HCEC 1CT (cell line): Measurements from ENCODE around the gene PLA2G15.

Experiments
- DNase-seq: peaks from one replicate; pipeline ENCODE4 v3.0.0-alpha.2; 2017

Gene PLA2G15

DNA sequence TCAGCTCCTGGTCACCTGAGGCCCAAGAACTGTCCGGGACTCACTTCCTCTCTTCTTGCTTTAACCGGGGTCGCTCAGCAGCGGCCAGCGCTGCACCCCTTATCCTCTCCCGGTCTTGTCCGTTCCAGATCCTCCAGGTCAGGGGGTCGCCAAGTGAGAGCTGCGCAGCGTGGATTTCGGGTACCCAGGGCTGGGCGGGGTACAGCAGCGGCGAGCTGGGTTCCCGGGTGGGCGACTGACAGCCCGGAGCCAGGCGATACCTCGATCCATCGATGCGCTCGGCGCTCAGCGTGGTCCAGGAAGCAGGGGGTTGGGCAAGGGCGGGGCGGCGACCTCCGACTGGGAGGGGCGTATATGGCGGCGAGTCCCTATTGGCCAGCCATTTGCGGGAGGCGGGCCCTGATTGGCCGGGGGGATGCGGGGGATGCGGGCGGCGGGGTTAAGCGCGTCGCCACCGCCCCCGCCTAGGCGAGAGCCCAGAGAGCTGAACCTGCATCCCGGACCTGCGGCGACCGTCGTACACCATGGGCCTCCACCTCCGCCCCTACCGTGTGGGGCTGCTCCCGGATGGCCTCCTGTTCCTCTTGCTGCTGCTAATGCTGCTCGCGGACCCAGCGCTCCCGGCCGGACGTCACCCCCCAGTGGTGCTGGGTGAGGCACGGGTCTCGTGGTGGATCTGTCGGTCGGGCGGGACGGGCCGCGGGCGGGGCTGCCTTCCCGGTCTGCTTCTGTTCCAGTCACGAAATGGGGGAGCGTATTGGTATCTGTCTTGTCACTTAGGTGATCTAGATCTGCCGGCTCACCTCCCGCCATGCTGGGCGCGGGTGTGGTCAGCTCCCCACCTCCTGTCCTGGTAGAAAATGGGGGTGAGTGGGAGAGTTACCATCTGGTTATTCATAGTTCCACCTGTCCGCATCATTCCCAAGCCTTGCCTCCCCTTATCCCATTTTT, at the start of gene PLA2G15:
Gene PLA2G15 (plus strand): TSS at position 471 of the 951 bp plus-strand sequence. CDS start 54 bp downstream, at position 525.
- peak; percentile 87 for DNase-seq

GRCh38 chr16:68197250-68197649, 47.9 kb upstream of the PLA2G15 start:
- peak; percentile 21 for DNase-seq

DNA sequence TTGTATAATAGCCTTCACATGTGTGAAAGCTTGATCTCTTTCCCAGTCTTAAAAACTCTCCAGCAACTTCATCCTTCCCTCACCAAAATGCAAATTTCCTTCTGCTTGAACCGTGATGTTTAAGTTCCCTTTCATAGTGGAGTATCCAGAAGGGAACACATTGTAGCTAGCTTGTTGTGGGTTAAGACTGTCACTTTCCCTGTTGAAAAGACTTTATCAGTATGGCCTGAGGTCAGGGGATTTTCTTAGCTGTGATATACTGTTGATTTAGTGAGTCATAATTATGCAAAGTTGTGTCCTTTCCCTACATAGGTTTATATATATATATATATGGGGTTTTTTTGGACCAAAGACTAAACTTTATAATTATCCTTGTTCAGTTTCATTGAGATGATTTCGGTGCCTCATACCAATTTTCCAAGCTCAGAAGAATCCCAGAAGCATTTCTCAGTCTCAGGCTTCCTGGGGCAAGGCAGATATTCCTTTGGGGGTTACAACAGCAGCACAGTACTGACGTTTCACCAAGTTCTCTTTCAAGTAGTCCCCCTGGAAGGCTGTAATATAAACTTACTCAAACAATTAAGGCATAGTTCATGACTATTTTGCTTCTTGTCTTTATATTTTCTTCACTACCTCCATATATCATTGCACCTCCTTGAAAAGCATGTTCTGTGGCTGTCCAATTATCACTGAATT, 44.9 kb upstream of the PLA2G15 start:
- DNase-seq, result peak; percentile 27

GRCh38 chr16:68202091-68202519, 43.1 kb upstream of the PLA2G15 start:
- no peak for DNase-seq

GRCh38 chr16:68206245-68206644, 38.9 kb upstream of the PLA2G15 start:
- DNase-seq, result no peak

- DNase-seq, result no peak
These were observed 30.4 kb upstream of the PLA2G15 start for GRCh38 chr16:68214726-68215125.

DNA sequence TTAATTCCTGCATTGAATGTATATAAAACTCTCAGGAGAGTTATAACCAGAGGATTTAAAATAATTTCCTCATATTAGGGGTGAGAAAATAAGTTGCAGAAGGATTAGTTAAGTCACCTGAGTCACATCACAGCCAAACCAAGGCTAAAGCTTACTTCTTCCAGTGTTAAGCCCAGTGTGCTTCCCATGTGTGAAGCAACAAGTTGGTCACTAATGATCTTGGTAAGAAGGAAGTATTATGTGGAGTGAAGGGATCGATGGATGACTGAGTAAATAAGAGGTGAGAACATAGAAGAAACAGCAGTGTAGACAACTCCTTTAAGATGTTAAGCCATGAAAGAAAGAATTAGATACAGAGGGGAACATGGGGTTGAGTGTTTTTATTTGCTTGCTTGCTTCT, 29.9 kb upstream of the PLA2G15 start:
- DNase-seq, result no peak

DNA sequence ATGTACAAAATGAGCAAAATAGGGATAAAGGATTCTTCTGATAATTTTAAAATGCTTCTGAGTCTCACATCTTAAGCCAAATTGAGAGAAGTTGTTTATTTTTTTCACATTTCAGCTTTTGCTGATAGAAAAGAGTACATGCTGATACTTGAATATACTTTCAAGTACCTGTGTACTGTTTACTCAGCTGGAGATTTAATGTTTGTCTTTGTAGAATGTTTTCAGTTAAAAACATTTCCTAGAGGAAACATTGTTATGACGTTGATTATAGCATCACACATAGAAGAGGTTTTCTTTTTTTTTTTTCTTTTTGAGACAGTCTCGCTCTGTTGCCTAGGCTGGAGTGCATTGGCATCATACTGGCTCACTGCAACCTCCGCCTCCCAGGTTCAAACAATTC, 28.9 kb upstream of the PLA2G15 start:
- no peak for DNase-seq

- DNase-seq, result no peak
These were observed 27.7 kb upstream of the PLA2G15 start for GRCh38 chr16:68217506-68217905.

DNA sequence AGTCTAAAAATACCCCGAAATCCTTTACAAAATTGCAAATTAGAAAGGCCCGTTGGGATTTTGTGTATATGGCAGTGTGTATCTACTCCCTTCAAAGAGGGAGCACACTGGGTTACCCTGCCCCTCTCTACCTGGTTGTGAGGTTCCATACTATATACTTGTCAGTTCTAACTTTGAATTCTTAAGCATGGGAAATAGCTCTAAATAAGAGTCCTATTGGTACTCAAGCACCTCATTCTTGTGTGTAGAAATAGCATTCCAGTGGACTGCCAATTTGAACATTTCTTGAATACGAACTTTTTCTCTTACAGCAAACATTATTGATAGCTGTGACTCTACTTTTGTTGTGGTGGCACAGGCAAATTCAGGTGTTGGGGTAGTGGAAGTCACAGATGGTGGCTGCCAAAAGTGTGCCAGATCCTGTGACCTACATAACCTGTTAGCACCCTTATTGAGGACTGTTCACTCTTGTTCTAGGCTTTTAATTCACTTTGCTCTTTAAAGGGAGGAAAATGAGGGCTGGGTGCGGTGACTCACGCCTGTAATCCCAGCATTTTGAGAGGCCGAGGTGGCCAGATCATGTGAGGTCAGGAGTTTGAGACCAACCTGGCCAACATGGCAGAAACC, 25.3 kb upstream of the PLA2G15 start:
- no peak for DNase-seq

GRCh38 chr16:68223072-68223471, 22.1 kb upstream of the PLA2G15 start:
- DNase-seq, result no peak

DNA sequence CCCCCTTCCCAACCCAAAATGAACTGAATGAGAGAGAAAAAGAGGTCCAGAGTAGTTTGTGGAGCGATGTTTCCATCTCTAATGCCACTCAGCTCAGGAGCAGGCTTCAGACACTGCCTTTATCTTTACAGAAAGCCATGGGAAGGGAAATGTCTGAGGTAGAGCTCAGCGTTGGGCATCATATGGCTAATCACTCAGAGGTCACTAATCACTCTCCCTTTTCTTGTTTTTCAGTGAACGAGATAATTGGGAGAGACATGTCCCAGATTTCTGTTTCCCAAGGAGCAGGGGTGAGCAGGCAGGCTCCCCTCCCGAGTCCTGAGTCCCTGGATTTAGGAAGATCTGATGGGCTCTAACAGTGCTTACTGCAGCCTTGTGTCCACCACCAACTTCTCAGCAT, 19.1 kb upstream of the PLA2G15 start:
- no peak for DNase-seq

- DNase-seq, result no peak
These were observed 17.9 kb upstream of the PLA2G15 start for GRCh38 chr16:68227183-68227793.

DNA sequence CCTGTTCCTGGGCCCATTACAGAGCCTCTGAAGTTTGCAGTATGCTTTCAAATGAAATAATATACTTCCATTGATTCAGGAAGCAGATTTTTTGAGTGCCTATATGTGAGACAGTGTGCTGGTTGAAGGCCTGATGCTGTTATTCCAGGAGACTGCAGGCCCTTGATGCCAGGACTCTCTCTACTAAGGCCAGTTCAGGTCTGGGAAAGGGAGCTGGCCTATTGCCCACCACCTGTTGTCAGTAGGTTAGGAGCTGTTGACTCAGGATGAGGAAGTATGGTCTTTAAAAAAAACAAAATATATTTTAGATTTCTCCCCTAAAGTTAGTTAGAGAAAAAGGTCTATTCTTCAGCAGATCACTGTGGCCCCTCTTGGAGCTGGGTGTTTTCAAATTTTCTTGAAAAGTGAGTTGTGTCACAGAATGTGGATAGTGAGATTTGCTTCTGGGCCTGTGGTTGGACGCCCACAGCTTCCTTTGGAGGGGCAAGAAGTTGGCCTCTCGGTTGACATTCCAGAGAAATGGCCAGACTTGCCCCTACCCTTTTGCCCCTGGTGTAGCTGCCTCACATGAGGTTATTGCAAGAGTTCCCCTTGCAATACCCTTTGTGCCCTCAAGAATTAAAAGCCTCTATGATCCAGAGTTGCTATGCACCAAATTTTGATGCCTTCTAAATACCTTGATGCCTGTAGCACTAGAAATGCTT, 17.2 kb upstream of the PLA2G15 start:
- DNase-seq, result no peak

GRCh38 chr16:68228652-68229051, 16.5 kb upstream of the PLA2G15 start:
- DNase-seq, result no peak

- DNase-seq, result peak; percentile 45
These were observed 15.6 kb upstream of the PLA2G15 start for GRCh38 chr16:68229431-68230175.

DNA sequence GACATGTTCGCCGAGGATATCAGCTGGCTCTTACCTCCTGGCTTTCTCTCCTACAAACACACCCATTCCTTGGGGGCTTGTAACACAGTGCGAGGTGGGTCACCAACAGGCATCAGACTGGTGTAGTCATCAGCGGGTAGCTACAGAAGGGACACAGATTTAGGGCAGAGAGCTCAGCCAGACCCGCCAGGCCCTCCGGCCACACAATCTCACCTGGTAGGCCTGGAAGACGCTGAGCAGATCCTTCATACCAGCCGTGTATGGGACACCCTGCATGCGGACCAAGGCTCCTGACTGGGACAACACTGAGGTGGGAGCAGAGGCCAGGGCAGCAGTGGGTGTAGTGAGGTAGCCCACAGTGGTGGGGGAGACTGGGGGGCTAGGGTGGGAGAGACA, 15.0 kb upstream of the PLA2G15 start:
- no peak for DNase-seq

DNA sequence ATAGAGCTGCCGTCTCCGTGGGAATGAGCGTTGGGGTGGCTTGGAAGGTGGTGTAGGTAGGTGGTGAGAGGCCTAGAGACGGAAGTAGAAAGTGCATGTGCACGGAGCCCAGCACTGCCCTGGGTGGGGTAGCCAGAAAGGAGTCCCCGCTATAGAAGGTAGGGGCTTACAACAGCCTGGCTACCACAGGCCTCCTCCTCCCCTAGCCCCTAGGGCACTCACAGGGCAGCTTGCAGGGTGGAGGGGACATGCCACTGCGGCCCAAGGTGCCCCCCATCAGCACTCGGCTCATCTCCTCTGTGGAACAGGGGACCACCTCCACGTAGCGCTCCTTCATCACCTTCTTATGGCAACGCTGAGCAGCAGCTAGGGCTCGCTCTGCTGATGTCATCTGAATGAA, 14.2 kb upstream of the PLA2G15 start:
- no peak for DNase-seq

DNA sequence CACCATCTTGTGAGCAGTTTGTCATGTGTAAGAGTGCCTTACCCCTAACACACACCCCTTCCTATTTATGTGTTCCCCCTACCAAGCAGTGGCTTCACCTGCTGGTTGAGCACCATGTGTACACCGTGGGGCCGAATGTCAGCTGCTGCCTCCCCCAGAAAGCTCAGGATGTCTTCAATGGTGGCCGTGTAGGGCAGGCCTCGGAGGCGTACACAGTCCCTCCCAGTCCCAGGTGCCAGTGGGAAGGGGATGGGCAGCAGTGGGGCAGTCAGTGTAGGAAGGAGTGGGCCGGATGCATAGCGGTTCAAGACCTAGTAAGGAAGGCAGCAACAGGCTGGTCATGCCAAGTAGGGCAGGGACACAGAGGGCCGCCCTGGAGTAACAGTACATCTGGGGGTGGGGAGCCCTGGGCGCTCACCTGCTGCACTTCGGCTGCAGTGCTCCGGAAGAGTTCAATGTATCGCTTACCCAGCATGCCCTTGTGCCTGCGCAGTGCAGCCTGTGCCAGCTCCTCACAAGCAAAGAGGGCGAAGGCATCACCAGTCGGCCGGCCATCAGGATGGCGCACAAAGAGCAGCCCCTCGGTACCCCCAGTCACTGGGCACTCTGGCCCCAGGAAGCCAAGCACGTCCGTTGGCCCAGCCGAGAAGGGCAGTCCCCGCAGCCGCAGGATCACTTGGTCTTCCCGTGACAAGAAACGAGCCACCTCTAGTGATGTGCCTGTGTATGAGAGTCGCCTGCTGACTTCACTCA, 13.6 kb upstream of the PLA2G15 start:
- no peak for DNase-seq

GRCh38 chr16:68232335-68232734, 12.8 kb upstream of the PLA2G15 start:
- DNase-seq, result no peak
